IMR-90 (cell line): ENCODE results near the gene ESRP2. TPM values are rescaled to one million over a fixed set of nuclear protein-coding genes. Genes with fewer than 3 reads are reported as not detected.

Experiments used
- ATAC-seq: fragments of 200-7000 bp; cut with Tn5 transposase; 2 replicates; pipeline ENCODE4 v1.9.1; 2020; ENCODE audit warnings: low read depth, mild to moderate bottlenecking, moderate library complexity
- BruUV-seq: library from RNA; stranded (reverse); fragments of 400-500 nt; replicated peaks from 2 replicates; lab custom pipeline; 2021; lab: Mats Ljungman, UMichigan
- CTCF ChIA-PET: fragments of 300-600 bp; formaldehyde crosslinking; extraction: SDS; loops from one replicate; lab custom pipeline; 2021; ENCODE audit warnings: antibody characterized with exemption; lab: Yijun Ruan, JAX
- POLR2A ChIA-PET: fragments of 300-600 bp; sonication (Branson Sonifier 250); formaldehyde crosslinking; loops from one replicate; lab custom pipeline; 2022; ENCODE audit warnings: antibody characterized with exemption; ENCODE audit not compliant: unreplicated experiment; lab: Charles Lee
- DNase-seq: peaks from one replicate; pipeline ENCODE4 v3.0.0; 2013
- H2AFZ ChIP-seq: replicated peaks from 2 replicates; pipeline ENCODE3; 2013; ENCODE audit warnings: low read length, mild to moderate bottlenecking; ENCODE audit not compliant: poor library complexity
- H2AK5ac ChIP-seq: 2 replicates; pipeline ENCODE4 v1.6.1; 2013; ENCODE audit warnings: low read depth, low read length, inconsistent platforms
- H2AK9ac ChIP-seq: replicated peaks from 2 replicates; pipeline ENCODE3; 2013; ENCODE audit warnings: mild to moderate bottlenecking, low read depth, low read length, moderate library complexity; ENCODE audit not compliant: poor library complexity
- H2BK120ac ChIP-seq: 2 replicates; pipeline ENCODE4 v1.6.1; 2013; ENCODE audit warnings: low read depth, low read length, inconsistent platforms
- H2BK15ac ChIP-seq: 3 replicates; pipeline ENCODE4 v1.6.1; 2013; ENCODE audit warnings: low read depth, low read length, inconsistent platforms
- H2BK20ac ChIP-seq: 2 replicates; pipeline ENCODE4 v1.6.1; 2013; ENCODE audit warnings: low read depth, mild to moderate bottlenecking, inconsistent platforms, low read length, moderate library complexity
- H2BK5ac ChIP-seq: 2 replicates; pipeline ENCODE4 v1.6.1; 2013; ENCODE audit warnings: mild to moderate bottlenecking, low read depth, low read length, inconsistent platforms; ENCODE audit not compliant: poor library complexity, severe bottlenecking
- H3K14ac ChIP-seq: replicated peaks from 2 replicates; pipeline ENCODE4 v1.6.1; 2013; ENCODE audit warnings: low read depth, low read length, inconsistent platforms
- H3K18ac ChIP-seq: 2 replicates; pipeline ENCODE4 v1.6.1; 2013; ENCODE audit warnings: low read depth, low read length, control low read depth
- H3K23ac ChIP-seq: 2 replicates; pipeline ENCODE4 v1.6.1; 2013; ENCODE audit warnings: low read depth, low read length, inconsistent platforms
- H3K27ac ChIP-seq: 2 replicates; pipeline ENCODE4 v1.5.1; 2013; ENCODE audit warnings: mild to moderate bottlenecking, control low read depth, low read length; ENCODE audit not compliant: insufficient read depth
- H3K27me3 ChIP-seq: 2 replicates; pipeline ENCODE4 v1.6.1; 2013; ENCODE audit warnings: low read length; ENCODE audit not compliant: control insufficient read depth, insufficient read depth
- H3K36me3 ChIP-seq: 2 replicates; pipeline ENCODE4 v1.6.1; 2013; ENCODE audit warnings: low read length, mixed read lengths; ENCODE audit not compliant: control insufficient read depth, insufficient read depth
- H3K4ac ChIP-seq: 2 replicates; pipeline ENCODE4 v1.6.1; 2013; ENCODE audit warnings: low read depth, low read length, inconsistent platforms
- H3K4me1 ChIP-seq: 2 replicates; pipeline ENCODE4 v1.6.1; 2013; ENCODE audit warnings: low read length, mixed read lengths; ENCODE audit not compliant: control insufficient read depth, insufficient read depth
- H3K4me2 ChIP-seq: 2 replicates; pipeline ENCODE4 v1.6.1; 2013; ENCODE audit warnings: low read depth, mild to moderate bottlenecking, control low read depth, low read length, moderate library complexity
- H3K4me3 ChIP-seq: 2 replicates; pipeline ENCODE4 v1.5.1; 2013; ENCODE audit warnings: low read depth, mild to moderate bottlenecking, control low read depth, low read length, moderate library complexity; ENCODE audit not compliant: insufficient read depth
- H3K56ac ChIP-seq: 2 replicates; pipeline ENCODE4 v1.6.1; 2013; ENCODE audit warnings: low read length, inconsistent platforms; ENCODE audit not compliant: insufficient read depth; ENCODE audit errors: extremely low read depth
- H3K79me1 ChIP-seq, 2 experiments: 2 replicates each; pipeline ENCODE4 v1.6.1; 2013; ENCODE audit warnings: low read length in 2 of 2, inconsistent platforms in 1 of 2, low read depth in 1 of 2
- H3K9ac ChIP-seq: 2 replicates; pipeline ENCODE4 v1.6.1; 2013; ENCODE audit warnings: low read depth, low read length, control low read depth
- H3K9me1 ChIP-seq: 2 replicates; pipeline ENCODE4 v1.6.1; 2013; ENCODE audit warnings: low read length, inconsistent platforms; ENCODE audit not compliant: insufficient read depth
- H3K9me3 ChIP-seq: 2 replicates; pipeline ENCODE4 v1.6.1; 2013; ENCODE audit warnings: low read length; ENCODE audit not compliant: control insufficient read depth, insufficient read depth
- H4K20me1 ChIP-seq: 2 replicates; pipeline ENCODE4 v1.6.1; 2013; ENCODE audit warnings: low read length, inconsistent platforms; ENCODE audit not compliant: insufficient read depth
- H4K5ac ChIP-seq: 2 replicates; pipeline ENCODE4 v1.6.1; 2013; ENCODE audit warnings: mild to moderate bottlenecking, low read depth, low read length, control low read depth
- H4K8ac ChIP-seq, 2 experiments: 2 replicates each; pipeline ENCODE4 v1.6.1; 2013; ENCODE audit warnings: low read depth in 2 of 2, low read length in 2 of 2, control low read depth in 1 of 2, inconsistent platforms in 1 of 2
- H4K91ac ChIP-seq: 2 replicates; pipeline ENCODE4 v1.6.1; 2013; ENCODE audit warnings: low read depth, low read length, inconsistent platforms; ENCODE audit not compliant: insufficient read depth
- BHLHE40 ChIP-seq: fragments of 150-350 bp; IDR thresholded peaks from 2 replicates; pipeline ENCODE4 v1.6.1; 2016; ENCODE audit warnings: mild to moderate bottlenecking, low read depth, low read length
- CEBPB ChIP-seq: IDR thresholded peaks from 2 replicates; pipeline ENCODE4 v1.6.1; 2012; ENCODE audit warnings: low read depth, low read length, improper control_type of control experiment
- CHD1 ChIP-seq: IDR thresholded peaks from 2 replicates; pipeline ENCODE4 v1.6.1; 2012; ENCODE audit warnings: low read depth, low read length, improper control_type of control experiment
- ELK1 ChIP-seq: fragments of 150-350 bp; IDR thresholded peaks from 2 replicates; pipeline ENCODE4 v1.6.1; 2016; ENCODE audit warnings: low read depth, mild to moderate bottlenecking, low read length, moderate library complexity, borderline replicate concordance
- FOS ChIP-seq: fragments of 150-350 bp; IDR thresholded peaks from 2 replicates; pipeline ENCODE4 v1.6.1; 2016; ENCODE audit warnings: low read depth, low read length
- MAFK ChIP-seq: IDR thresholded peaks from 2 replicates; pipeline ENCODE4 v1.6.1; 2012; ENCODE audit warnings: low read depth, low read length, improper control_type of control experiment
- MAZ ChIP-seq: IDR thresholded peaks from 2 replicates; pipeline ENCODE4 v1.6.1; 2012; ENCODE audit warnings: low read depth, mild to moderate bottlenecking, low read length, improper control_type of control experiment, moderate library complexity, borderline replicate concordance
- MXI1 ChIP-seq: IDR thresholded peaks from 2 replicates; pipeline ENCODE4 v1.6.1; 2012; ENCODE audit warnings: low read depth, mild to moderate bottlenecking, low read length, moderate library complexity, borderline replicate concordance
- NFE2L2 ChIP-seq: fragments of 150-350 bp; IDR thresholded peaks from 2 replicates; pipeline ENCODE4 v1.6.1; 2016; ENCODE audit warnings: low read depth, mild to moderate bottlenecking, low read length
- POLR2A ChIP-seq: IDR thresholded peaks from 2 replicates; pipeline ENCODE4 v1.6.1; 2012; ENCODE audit warnings: mild to moderate bottlenecking, low read depth, low read length
- RAD21 ChIP-seq: IDR thresholded peaks from 2 replicates; pipeline ENCODE4 v1.6.1; 2012; ENCODE audit warnings: low read length, improper control_type of control experiment
- RCOR1 ChIP-seq: IDR thresholded peaks from 2 replicates; pipeline ENCODE4 v1.6.1; 2012; ENCODE audit warnings: mild to moderate bottlenecking, low read length, improper control_type of control experiment; ENCODE audit not compliant: insufficient replicate concordance
- RFX5 ChIP-seq: IDR thresholded peaks from 2 replicates; pipeline ENCODE4 v1.8.0; 2012; ENCODE audit warnings: low read depth, mild to moderate bottlenecking, low read length, moderate library complexity
- SMC3 ChIP-seq: fragments of 150-350 bp; IDR thresholded peaks from 2 replicates; pipeline ENCODE4 v1.6.1; 2016; ENCODE audit warnings: low read depth, mild to moderate bottlenecking, antibody characterized with exemption, low read length, moderate library complexity
- USF2 ChIP-seq: fragments of 150-350 bp; IDR thresholded peaks from 2 replicates; pipeline ENCODE4 v1.6.1; 2017; ENCODE audit warnings: mild to moderate bottlenecking, antibody characterized with exemption, low read length, low read depth
- WGBS, 2 experiments: methylation state at CpG; one replicate each; pipeline versions ENCODE4 v1.1.5 to v1.1.7; 2013; ENCODE audit warnings: missing lambda C conversion rate in 2 of 2; ENCODE audit not compliant: insufficient read length in 1 of 2; ENCODE audit errors: extremely low coverage in 2 of 2; 5-methylcytosine and 5-hydroxymethylcytosine counted together
- dilution Hi-C: fragments of 300-500 bp; cut with HindIII; formaldehyde crosslinking; loops from one replicate; pipeline ENCODE4 v1.14.3; 2018; ENCODE audit warnings: low sequenced_read_pairs; ENCODE audit not compliant: unreplicated experiment
- in situ Hi-C: fragments of 300-500 bp; cut with MboI; formaldehyde crosslinking; loops from 3 replicates; pipeline ENCODE4 v1.14.3; 2019; ENCODE audit warnings: low sequenced_read_pairs, inconsistent platforms, mixed read lengths
- intact Hi-C: fragments of 100-400 bp; cut with micrococcal nuclease; formaldehyde crosslinking; loops from 2 replicates; pipeline ENCODE4 v1.10.0; 2022
- polyA plus RNA-seq, 3 experiments: library from polyadenylated mRNA; depleted of rRNA; stranded (reverse); fragments of >200 nt; gene quantifications; 2 replicates each; pipeline ENCODE4 v1.2.3, GENCODE V29; 2012; ENCODE audit warnings: low replicate concordance in 1 of 3
- total RNA-seq: library from RNA; depleted of rRNA; stranded (reverse); fragments of >200 nt; gene quantifications from 2 replicates; pipeline ENCODE4 v1.2.3, GENCODE V29; 2012
- TF ChIP-seq, protein P1 (sequence below): conservative IDR thresholded peaks from 2 replicates; pipeline ENCODE4 v1.5.1; 2012; ENCODE audit warnings: mild to moderate bottlenecking, low read depth, low read length, improper control_type of control experiment

The ESRP2 gene
- total and polyA plus RNA-seq, 2 of the 4 experiments (the other 2 are of a cell fraction), result 0.07 TPM; not detected in 1

DNA sequence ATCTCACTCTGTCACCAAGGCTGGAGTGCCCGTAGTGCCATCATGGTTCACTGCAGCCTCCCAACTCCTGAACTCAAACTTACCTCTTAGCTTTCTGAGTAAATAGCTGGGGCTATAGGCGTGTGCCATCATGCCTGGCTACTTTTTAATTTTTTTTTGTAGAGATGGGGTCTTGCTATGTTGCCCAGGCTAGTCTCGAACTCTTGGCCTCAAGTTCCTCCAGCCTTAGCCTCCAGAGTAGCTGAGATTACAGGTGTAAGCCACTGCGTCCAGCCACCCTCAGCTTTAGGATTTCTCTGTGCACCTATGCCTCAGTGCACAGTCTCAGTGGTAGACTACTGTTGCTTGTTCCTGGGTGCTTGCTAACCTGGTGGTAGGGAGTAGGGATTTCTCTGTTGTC is 33.9 kb upstream of the ESRP2 start:
- Histone ChIP-seq H3K14ac (no peak overlapping the region), H2AK5ac (no peak overlapping the region), H3K9ac (no peak overlapping the region), H3K27ac (no peak overlapping the region), H2BK20ac (no peak overlapping the region), H3K4me1 (peaks cover 7% of the 10 kb centered on the region), H2BK15ac (no peak overlapping the region), H2BK5ac (no peak overlapping the region), H3K56ac (no peak overlapping the region), H4K5ac (no peak overlapping the region), H2AK9ac (no peak overlapping the region), H3K79me1 (peaks cover 25 to 79% of the 10 kb centered on the region in 2 experiments; a peak in 3 of 4 replicates), H3K27me3 (no peaks in the 10 kb centered on the region), H4K8ac (no peak overlapping the region), H3K9me1 (peaks cover 17% of the 10 kb centered on the region; the same call in 1 of the 2 replicates), H3K9me3 (no peaks in the 10 kb centered on the region), H3K18ac (no peak overlapping the region), H3K23ac (no peak overlapping the region), H4K91ac (no peak overlapping the region), H3K4ac (no peak overlapping the region), H4K20me1 (peaks cover 76% of the 10 kb centered on the region), H3K4me3 (no peak overlapping the region), H3K36me3 (peaks cover 27% of the 10 kb centered on the region), H2BK120ac (no peak overlapping the region), H2AFZ (no peak overlapping the region), H3K4me2 (no peak overlapping the region)
- dilution Hi-C loops (no loop called here), in situ Hi-C loops (no loop called here), intact Hi-C loops (loop anchor here (5.0 kb wide), 1 partner anchor 43 kb away; the partner anchor contains the start of genes PRMT7 and SLC7A6OS)
- BruUV-seq, result no TSS peak
- no CpG with 5 or more reads among the region's 4 CpGs for WGBS, 2 experiments
- no peak for DNase-seq
- ChIA-PET CTCF (no interaction called here), POLR2A (no interaction called here)
- TF ChIP-seq FOS (no peak), POLR2A (no peak), NFE2L2 (no peak), BHLHE40 (no peak), RCOR1 (no peak), USF2 (no peak), MXI1 (no peak), CEBPB (no peak), SMC3 (no peak), RAD21 (no peak), MAFK (no peak), CHD1 (no peak), RFX5 (no peak), MAZ (no peak), ELK1 (no peak)
- TF ChIP-seq, protein P1, sequence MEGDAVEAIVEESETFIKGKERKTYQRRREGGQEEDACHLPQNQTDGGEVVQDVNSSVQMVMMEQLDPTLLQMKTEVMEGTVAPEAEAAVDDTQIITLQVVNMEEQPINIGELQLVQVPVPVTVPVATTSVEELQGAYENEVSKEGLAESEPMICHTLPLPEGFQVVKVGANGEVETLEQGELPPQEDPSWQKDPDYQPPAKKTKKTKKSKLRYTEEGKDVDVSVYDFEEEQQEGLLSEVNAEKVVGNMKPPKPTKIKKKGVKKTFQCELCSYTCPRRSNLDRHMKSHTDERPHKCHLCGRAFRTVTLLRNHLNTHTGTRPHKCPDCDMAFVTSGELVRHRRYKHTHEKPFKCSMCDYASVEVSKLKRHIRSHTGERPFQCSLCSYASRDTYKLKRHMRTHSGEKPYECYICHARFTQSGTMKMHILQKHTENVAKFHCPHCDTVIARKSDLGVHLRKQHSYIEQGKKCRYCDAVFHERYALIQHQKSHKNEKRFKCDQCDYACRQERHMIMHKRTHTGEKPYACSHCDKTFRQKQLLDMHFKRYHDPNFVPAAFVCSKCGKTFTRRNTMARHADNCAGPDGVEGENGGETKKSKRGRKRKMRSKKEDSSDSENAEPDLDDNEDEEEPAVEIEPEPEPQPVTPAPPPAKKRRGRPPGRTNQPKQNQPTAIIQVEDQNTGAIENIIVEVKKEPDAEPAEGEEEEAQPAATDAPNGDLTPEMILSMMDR, result no peak
- ATAC-seq, result no peak
